Measurements from ENCODE around the gene NACA. TPM values are rescaled to one million over a fixed set of nuclear protein-coding genes. Genes with fewer than 3 reads are reported as not detected.

Gene NACA
- total RNA-seq, 1 donor from 2014 or later, result 1,104 TPM

DNA sequence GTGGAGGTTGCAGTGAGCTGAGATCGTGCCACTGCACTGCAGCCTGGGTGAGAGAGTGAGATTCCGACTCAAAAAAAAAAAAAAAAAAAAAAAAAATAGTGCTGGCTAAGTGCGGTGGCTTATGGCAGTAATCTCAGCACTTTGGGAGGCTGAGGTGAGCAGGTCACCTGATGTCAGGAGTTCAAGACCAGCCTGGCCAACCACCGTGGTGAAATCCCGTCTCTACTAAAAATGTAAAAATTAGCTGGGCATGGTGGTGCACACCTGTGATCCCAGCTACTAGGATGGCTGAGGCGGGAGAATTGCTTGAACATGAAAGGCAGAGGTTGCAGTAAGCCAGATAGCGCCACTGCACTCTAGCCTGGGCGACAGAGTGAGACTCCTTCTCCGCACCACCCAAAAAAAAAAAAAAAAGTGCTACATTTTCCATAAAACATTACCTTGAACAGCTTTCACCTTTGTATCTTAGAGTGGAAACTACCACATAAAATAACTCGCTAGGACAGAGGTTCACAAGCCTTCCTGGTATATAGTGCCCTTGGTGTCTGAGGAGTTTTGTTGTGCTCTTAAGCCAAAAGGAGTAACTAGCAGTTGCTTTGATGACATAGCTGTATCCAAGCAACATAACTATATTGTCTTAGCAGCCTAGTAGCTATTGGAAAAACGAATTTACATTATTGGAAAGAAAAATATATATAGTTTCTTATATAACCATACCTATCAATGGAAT is 48.1 kb downstream of the NACA start:
- no peak for DNase-seq
- intact Hi-C loops (cut with micrococcal nuclease), result no loop called here
- no peaks in the 10 kb centered on the region for H3K27me3 Mint-ChIP-seq
- peaks cover 53% of the 10 kb centered on the region for H3K36me3 Mint-ChIP-seq (ENCODE audit: low read depth)
- no peak overlapping the region for H3K4me3 Mint-ChIP-seq
- no peak overlapping the region for H3K27ac Mint-ChIP-seq
- H3K9me3 Mint-ChIP-seq, result no peaks in the 10 kb centered on the region
- no peak for ATAC-seq (ENCODE audit: low read depth)
- ChIA-PET POLR2A (interaction anchor here (0.5 to 3.4 kb wide), 5 partner anchors 11 to 298 kb away, joined by 3 to 19 read pairs (median 3); partner anchors contain the start of genes NACA and PTGES3), CTCF (interaction anchor here (1.6 kb wide), 1 partner anchor 40 kb away, joined by 3 read pairs; no protein-coding TSS in a partner anchor)
- peaks cover 46% of the 10 kb centered on the region for H3K4me1 Mint-ChIP-seq
- TF ChIP-seq, protein P1, sequence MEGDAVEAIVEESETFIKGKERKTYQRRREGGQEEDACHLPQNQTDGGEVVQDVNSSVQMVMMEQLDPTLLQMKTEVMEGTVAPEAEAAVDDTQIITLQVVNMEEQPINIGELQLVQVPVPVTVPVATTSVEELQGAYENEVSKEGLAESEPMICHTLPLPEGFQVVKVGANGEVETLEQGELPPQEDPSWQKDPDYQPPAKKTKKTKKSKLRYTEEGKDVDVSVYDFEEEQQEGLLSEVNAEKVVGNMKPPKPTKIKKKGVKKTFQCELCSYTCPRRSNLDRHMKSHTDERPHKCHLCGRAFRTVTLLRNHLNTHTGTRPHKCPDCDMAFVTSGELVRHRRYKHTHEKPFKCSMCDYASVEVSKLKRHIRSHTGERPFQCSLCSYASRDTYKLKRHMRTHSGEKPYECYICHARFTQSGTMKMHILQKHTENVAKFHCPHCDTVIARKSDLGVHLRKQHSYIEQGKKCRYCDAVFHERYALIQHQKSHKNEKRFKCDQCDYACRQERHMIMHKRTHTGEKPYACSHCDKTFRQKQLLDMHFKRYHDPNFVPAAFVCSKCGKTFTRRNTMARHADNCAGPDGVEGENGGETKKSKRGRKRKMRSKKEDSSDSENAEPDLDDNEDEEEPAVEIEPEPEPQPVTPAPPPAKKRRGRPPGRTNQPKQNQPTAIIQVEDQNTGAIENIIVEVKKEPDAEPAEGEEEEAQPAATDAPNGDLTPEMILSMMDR (IDR thresholded peaks at IDR 0.05), result no peak

DNA sequence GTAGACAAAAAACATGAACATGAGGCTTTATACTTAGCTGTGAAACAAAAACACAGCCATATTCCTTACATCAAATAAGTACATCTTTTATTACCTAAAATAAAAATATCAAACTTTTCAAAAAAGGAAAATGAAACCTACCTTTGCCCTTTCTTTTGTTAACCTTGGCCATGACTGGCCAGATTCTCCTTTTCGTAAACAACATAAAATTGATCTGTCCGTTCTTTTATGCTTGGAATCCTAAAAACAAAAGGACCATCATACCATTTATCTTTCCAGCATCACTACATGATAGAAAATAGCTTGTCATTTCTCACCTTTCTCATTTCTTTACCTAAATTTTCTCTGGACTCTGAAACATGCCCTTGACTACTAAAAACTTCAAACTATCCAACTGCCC is 53.5 kb downstream of the NACA start:
- ChIA-PET CTCF (no interaction called here), POLR2A (interaction anchor here (0.6 to 1.9 kb wide), 4 partner anchors 13 to 42 kb away, joined by 3 to 6 read pairs (median 3); partner anchors contain the start of gene PTGES3)
- Mint-ChIP-seq H3K9me3 (no peaks in the 10 kb centered on the region), H3K27ac (no peak overlapping the region), H3K4me3 (no peak overlapping the region), H3K27me3 (no peaks in the 10 kb centered on the region), H3K4me1 (peaks cover 19% of the 10 kb centered on the region), H3K36me3 (ENCODE audit: low read depth) (peaks cover 65% of the 10 kb centered on the region)
- TF ChIP-seq, protein P1 (IDR thresholded peaks at IDR 0.05), result no peak
- no peak for ATAC-seq (ENCODE audit: low read depth)
- DNase-seq, result no peak
- intact Hi-C loops (cut with micrococcal nuclease), result no loop called here

- DNase-seq, result no peak
- Mint-ChIP-seq H3K27me3 (no peaks in the 10 kb centered on the region), H3K4me3 (no peak overlapping the region), H3K27ac (no peak overlapping the region), H3K4me1 (peaks cover 16% of the 10 kb centered on the region), H3K36me3 (ENCODE audit: low read depth) (peaks cover 68% of the 10 kb centered on the region), H3K9me3 (no peaks in the 10 kb centered on the region)
- TF ChIP-seq, protein P1 (IDR thresholded peaks at IDR 0.05), result no peak
- no peak for ATAC-seq (ENCODE audit: low read depth)
- ChIA-PET POLR2A (interaction anchor here (0.6 to 1.9 kb wide), 5 partner anchors 14 to 41 kb away, joined by 3 to 6 read pairs (median 3); partner anchors contain the start of genes ATP5F1B and PTGES3), CTCF (interaction anchor here (1.2 kb wide), 1 partner anchor 34 kb away, joined by 4 read pairs; no protein-coding TSS in a partner anchor)
- intact Hi-C loops (cut with micrococcal nuclease), result no loop called here
Measured at GRCh38 chr12:56670836-56671235, 54.3 kb downstream of the NACA start.

- POLR2A ChIA-PET, result interaction anchor here (1.5 kb wide), 1 partner anchor 9 kb away, joined by 5 read pairs; no protein-coding TSS in a partner anchor
- no peaks in the 10 kb centered on the region for H3K9me3 Mint-ChIP-seq
- no peak for ATAC-seq (ENCODE audit: low read depth)
- peaks cover 6% of the 10 kb centered on the region for H3K4me1 Mint-ChIP-seq
- no peak overlapping the region for H3K4me3 Mint-ChIP-seq
- H3K27ac Mint-ChIP-seq, result no peak overlapping the region
- TF ChIP-seq, protein P1 (IDR thresholded peaks at IDR 0.05), result no peak
- intact Hi-C loops (cut with micrococcal nuclease), result no loop called here
- H3K36me3 Mint-ChIP-seq (ENCODE audit: low read depth), result peaks cover 85% of the 10 kb centered on the region
- no peaks in the 10 kb centered on the region for H3K27me3 Mint-ChIP-seq
- no peak for DNase-seq
- CTCF ChIA-PET, result no interaction called here
Measured at GRCh38 chr12:56668197-56668457, 57.0 kb downstream of the NACA start.

Other genes with a start within 250 kb of the NACA start
- 2.6 and 3.5 TPM in 2 replicates for gene GLS2, start 237.1 kb downstream of the NACA start, total RNA-seq
- gene RBMS2, start 203.5 kb downstream of the NACA start, total RNA-seq, result 2.7 and 3.4 TPM in 2 replicates
- gene BAZ2A, start 95.0 kb downstream of the NACA start, total RNA-seq, result 153 and 192 TPM in 2 replicates
- gene ATP5F1B, start 79.3 kb downstream of the NACA start, total RNA-seq, result 499 and 503 TPM in 2 replicates
- gene PTGES3, start 37.0 kb downstream of the NACA start, total RNA-seq, result 183 and 185 TPM in 2 replicates
- gene PRIM1, start 27.0 kb upstream of the NACA start, total RNA-seq, result 15.1 and 16.8 TPM in 2 replicates
- 0.29 and 0.46 TPM in 2 replicates for gene HSD17B6, start 38.0 kb upstream of the NACA start, total RNA-seq
- not detected in 2 replicates for gene SDR9C7, start 209.1 kb upstream of the NACA start, total RNA-seq
- 0.47 and 0.76 TPM in 2 replicates for gene RDH16, start 232.3 kb upstream of the NACA start, total RNA-seq